NT2/D1 (cell line): ENCODE data around the gene TLR10.
A peak's percentile ranks its signal among the peaks of the same experiment; 100 is the strongest.

ENCODE experiments used
- DNase-seq: peaks from one replicate; pipeline ENCODE4 v3.0.0-alpha.2; 2011; ENCODE audit warnings: low read depth, low spot score
- H3K27me3 ChIP-seq: 2 replicates; pipeline ENCODE4 v1.6.0; 2011; ENCODE audit warnings: mild to moderate bottlenecking; ENCODE audit not compliant: insufficient read length, insufficient read depth
- H3K36me3 ChIP-seq: 2 replicates; pipeline ENCODE4 v1.6.1; 2011; ENCODE audit warnings: mild to moderate bottlenecking, low read length, mixed read lengths; ENCODE audit not compliant: insufficient read depth, insufficient read length
- H3K4me1 ChIP-seq: 2 replicates; pipeline ENCODE4 v1.5.1; 2011; ENCODE audit not compliant: insufficient read depth, insufficient read length
- H3K4me3 ChIP-seq: 2 replicates; pipeline ENCODE4 v1.5.1; 2011; ENCODE audit warnings: low read depth; ENCODE audit not compliant: insufficient read length
- H3K9ac ChIP-seq: 2 replicates; pipeline ENCODE4 v1.6.0; 2011; ENCODE audit warnings: low read depth; ENCODE audit not compliant: insufficient read length
- H3K9me3 ChIP-seq: 2 replicates; pipeline ENCODE4 v1.5.1; 2011; ENCODE audit warnings: mild to moderate bottlenecking, low read length; ENCODE audit not compliant: insufficient read depth
- SUZ12 ChIP-seq: IDR thresholded peaks from 2 replicates; pipeline ENCODE4 v1.6.1; 2011; ENCODE audit not compliant: insufficient read length, insufficient read depth; ENCODE audit errors: extremely low read depth
- YY1 ChIP-seq: IDR thresholded peaks from 2 replicates; pipeline ENCODE4 v1.6.1; 2011; ENCODE audit not compliant: insufficient read length, insufficient read depth
- ZNF274 ChIP-seq: IDR thresholded peaks from 2 replicates; pipeline ENCODE4 v1.6.1; 2011; ENCODE audit warnings: mild to moderate bottlenecking, low read depth, low read length

TLR10 gene

DNA sequence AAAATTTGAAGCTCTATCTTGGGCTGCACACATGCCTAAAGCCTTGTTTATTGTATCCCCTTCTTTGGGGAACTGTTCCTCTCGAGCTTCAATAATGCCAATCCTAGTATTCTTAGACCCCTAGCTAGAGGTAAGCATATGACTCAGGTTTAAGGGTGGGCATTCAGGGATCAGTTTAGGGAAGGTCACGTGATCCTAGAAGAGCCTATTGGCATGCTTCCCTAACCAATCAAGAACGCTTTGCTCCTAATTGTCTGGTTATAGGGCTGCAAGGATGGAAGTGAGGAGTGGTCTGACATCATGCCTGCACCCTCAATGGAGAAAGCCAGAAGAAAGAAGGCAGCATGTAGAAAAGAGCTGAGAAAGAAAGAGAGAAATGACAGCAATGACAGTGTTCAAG is 46.9 kb downstream of the TLR10 start:
- Histone ChIP-seq H3K9me3 (no peaks in the 10 kb centered on the region), H3K27me3 (no peaks in the 10 kb centered on the region), H3K4me1 (no peaks in the 10 kb centered on the region), H3K9ac (no peak overlapping the region), H3K36me3 (no peaks in the 10 kb centered on the region), H3K4me3 (no peak overlapping the region)
- DNase-seq = no peak
- TF ChIP-seq ZNF274 (no peak), SUZ12 (no peak), YY1 (no peak)

DNA sequence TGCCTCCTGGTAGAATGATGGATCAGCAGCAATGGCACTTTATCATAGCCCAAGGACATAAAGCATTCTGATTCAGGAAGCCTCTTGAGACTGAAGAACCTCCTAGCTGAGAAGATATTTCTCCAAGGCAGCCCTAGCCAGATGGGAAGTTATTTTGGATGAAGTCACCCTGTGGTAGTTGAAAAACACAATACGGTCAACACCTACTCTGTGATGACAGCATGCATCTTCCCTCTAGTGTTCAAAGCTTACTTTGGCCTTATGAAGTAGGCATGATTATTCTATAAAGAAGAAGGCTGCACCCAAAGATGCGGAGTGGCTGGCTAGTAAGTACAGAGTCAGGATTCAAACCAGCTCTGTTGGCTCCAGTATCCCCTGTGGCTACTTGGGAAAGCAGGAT is 47.9 kb downstream of the TLR10 start:
- H3K9me3 ChIP-seq = no peaks in the 10 kb centered on the region
- H3K27me3 ChIP-seq = no peaks in the 10 kb centered on the region
- H3K36me3 ChIP-seq = no peaks in the 10 kb centered on the region
- no peak for TF ChIP-seq YY1
- no peak for TF ChIP-seq SUZ12
- no peak for TF ChIP-seq ZNF274
- no peaks in the 10 kb centered on the region for H3K4me1 ChIP-seq
- H3K4me3 ChIP-seq = no peak overlapping the region
- no peak overlapping the region for H3K9ac ChIP-seq
- no peak for DNase-seq

GRCh38 chr4:38734446-38734845 is 48.3 kb downstream of the TLR10 start:
- Histone ChIP-seq H3K27me3 (no peaks in the 10 kb centered on the region), H3K4me1 (no peaks in the 10 kb centered on the region), H3K36me3 (no peaks in the 10 kb centered on the region), H3K9ac (no peak overlapping the region), H3K4me3 (no peak overlapping the region), H3K9me3 (no peaks in the 10 kb centered on the region)
- no peak for TF ChIP-seq SUZ12
- TF ChIP-seq YY1 = no peak
- no peak for TF ChIP-seq ZNF274
- no peak for DNase-seq

- TF ChIP-seq ZNF274 (no peak), SUZ12 (no peak), YY1 (no peak)
- no peak overlapping the region for H3K9ac ChIP-seq
- DNase-seq = no peak
- no peaks in the 10 kb centered on the region for H3K36me3 ChIP-seq
- H3K4me1 ChIP-seq = no peaks in the 10 kb centered on the region
- no peaks in the 10 kb centered on the region for H3K9me3 ChIP-seq
- no peak overlapping the region for H3K4me3 ChIP-seq
- H3K27me3 ChIP-seq = no peaks in the 10 kb centered on the region
Measured at GRCh38 chr4:38733663-38734062, 49.1 kb downstream of the TLR10 start.

GRCh38 chr4:38730830-38731646 is 51.8 kb downstream of the TLR10 start:
- no peak for TF ChIP-seq YY1
- TF ChIP-seq SUZ12 = no peak
- TF ChIP-seq ZNF274 = no peak
- Histone ChIP-seq H3K9ac (no peak overlapping the region), H3K4me1 (no peaks in the 10 kb centered on the region), H3K4me3 (no peak overlapping the region), H3K27me3 (peaks cover 15% of the 10 kb centered on the region), H3K36me3 (no peaks in the 10 kb centered on the region), H3K9me3 (no peaks in the 10 kb centered on the region)
- peak; percentile 48 for DNase-seq

DNA sequence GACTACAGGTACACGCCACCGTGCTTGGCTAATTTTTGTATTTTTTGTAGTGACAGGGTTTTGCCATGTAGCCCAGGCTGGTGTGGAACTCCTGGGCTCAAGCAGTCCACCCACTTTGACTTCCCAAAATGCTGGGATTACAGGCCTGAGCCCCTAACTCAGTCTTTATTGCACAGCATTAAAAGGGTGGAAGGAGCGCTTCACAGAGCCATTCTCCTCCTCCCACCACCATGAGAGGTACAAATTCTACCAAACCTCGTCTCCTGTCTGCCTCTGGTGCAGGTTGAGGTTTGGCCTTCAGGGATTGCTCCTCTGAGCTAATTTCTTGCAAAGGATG is 52.3 kb downstream of the TLR10 start:
- Histone ChIP-seq H3K9me3 (no peaks in the 10 kb centered on the region), H3K9ac (no peak overlapping the region), H3K27me3 (peaks cover 20% of the 10 kb centered on the region), H3K4me3 (no peak overlapping the region), H3K4me1 (no peaks in the 10 kb centered on the region), H3K36me3 (no peaks in the 10 kb centered on the region)
- DNase-seq = no peak
- no peak for TF ChIP-seq SUZ12
- TF ChIP-seq YY1 = no peak
- no peak for TF ChIP-seq ZNF274

DNA sequence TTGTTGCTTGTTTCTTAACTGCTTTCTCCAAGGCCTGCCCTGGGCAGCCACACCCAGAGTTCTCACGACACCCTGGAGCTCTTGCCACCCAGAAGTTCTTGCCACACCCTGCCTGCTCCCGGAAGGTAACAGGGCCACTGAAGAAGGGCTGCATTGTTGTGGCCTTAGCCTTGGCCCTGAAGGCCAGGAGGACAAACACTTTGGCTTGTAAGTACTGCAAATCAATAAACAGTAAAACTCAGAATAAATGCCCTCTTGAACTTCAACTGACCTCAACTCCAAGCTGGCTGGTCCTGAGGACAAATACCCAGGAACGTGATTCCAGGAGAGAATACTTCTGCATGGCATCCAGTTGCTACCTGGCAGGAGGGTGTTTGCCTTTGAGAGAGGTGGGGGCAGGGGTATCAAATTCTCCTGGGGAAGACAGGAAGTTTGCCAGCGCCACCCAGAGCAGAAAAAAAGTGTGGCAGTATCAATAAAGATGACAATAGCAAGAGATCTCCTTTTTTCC is 54.1 kb downstream of the TLR10 start:
- no peak for TF ChIP-seq SUZ12
- no peak for TF ChIP-seq ZNF274
- no peak for TF ChIP-seq YY1
- Histone ChIP-seq H3K4me1 (peaks cover 2% of the 10 kb centered on the region), H3K36me3 (no peaks in the 10 kb centered on the region), H3K9me3 (no peaks in the 10 kb centered on the region), H3K9ac (no peak overlapping the region), H3K4me3 (no peak overlapping the region), H3K27me3 (peaks cover 25% of the 10 kb centered on the region)
- no peak for DNase-seq
